SU-DHL-6 (cell line): Measurements from ENCODE around the gene ETV6.

Source experiments
- CTCF ChIP-seq: fragments of 200-600 bp; sonication (generic); IDR thresholded peaks from one replicate; pipeline ENCODE4 v1.5.1; 2017; ENCODE audit warnings: antibody characterized with exemption, mild to moderate bottlenecking, low read length, moderate library complexity; ENCODE audit not compliant: insufficient read depth, poor library complexity, severe bottlenecking
- EZH2phosphoT487 ChIP-seq: fragments of 200-600 bp; sonication (generic), shearing (Covaris generic); conservative IDR thresholded peaks from 2 replicates; pipeline ENCODE4 v1.6.1; 2018; ENCODE audit warnings: mild to moderate bottlenecking, antibody characterized with exemption, low read length, moderate library complexity, mixed read lengths

GRCh38 chr12:11830307-11830801, 180.9 kb downstream of the ETV6 start:
- no peak for TF ChIP-seq EZH2phosphoT487
- TF ChIP-seq CTCF = no peak
